Activated CD4-positive, alpha-beta T cell treated with anti-CD3 and anti-CD28 coated beads, Interleukin-2, amount 50 U/mL, for 4 hours (primary cell): ENCODE measurements around the gene PIP5KL1.

Source experiments
- DNase-seq, 2 experiments: peaks; one replicate each; pipeline ENCODE4 v3.0.0-alpha.2; 2020

The PIP5KL1 gene

GRCh38 chr9:127930231-127931091 lies at the start of gene PIP5KL1:
Gene PIP5KL1, minus strand, starts transcription at chr9:127930777. Its CDS starts 25 bp downstream, at chr9:127930752.
- DNase-seq, result peak; percentile 57 to 58

GRCh38 chr9:127980060-127980705 lies 49.6 kb upstream of the PIP5KL1 start:
- peak; percentile 37 to 39 for DNase-seq

GRCh38 chr9:127979333-127980059 lies 48.9 kb upstream of the PIP5KL1 start:
- no peak for DNase-seq

GRCh38 chr9:127979015-127979332 lies 48.4 kb upstream of the PIP5KL1 start:
- DNase-seq, result no peak

GRCh38 chr9:127977884-127978647 lies 47.5 kb upstream of the PIP5KL1 start:
- no peak for DNase-seq

GRCh38 chr9:127977009-127977883 lies 46.7 kb upstream of the PIP5KL1 start:
- no peak for DNase-seq

GRCh38 chr9:127976498-127976897 lies 45.9 kb upstream of the PIP5KL1 start:
- no peak for DNase-seq

GRCh38 chr9:127975376-127976315 lies 45.1 kb upstream of the PIP5KL1 start:
- no peak for DNase-seq

GRCh38 chr9:127974769-127975261 lies 44.2 kb upstream of the PIP5KL1 start:
- DNase-seq, result no peak

- no peak for DNase-seq
Measured at GRCh38 chr9:127974001-127974768, 43.6 kb upstream of the PIP5KL1 start.

- DNase-seq, result no peak
Measured at GRCh38 chr9:127973169-127974000, 42.8 kb upstream of the PIP5KL1 start.

GRCh38 chr9:127972236-127972871 lies 41.8 kb upstream of the PIP5KL1 start:
- DNase-seq, result no peak

GRCh38 chr9:127971357-127972235 lies 41.0 kb upstream of the PIP5KL1 start:
- DNase-seq, result no peak

GRCh38 chr9:127970401-127971313 lies 40.1 kb upstream of the PIP5KL1 start:
- peak; percentile 45 to 52 for DNase-seq

GRCh38 chr9:127968700-127969383 lies 38.3 kb upstream of the PIP5KL1 start:
- DNase-seq, result no peak
